Natural killer cell (primary cell): ENCODE data around the gene FGGY. TPM values are rescaled to one million over a fixed set of nuclear protein-coding genes. Genes with fewer than 3 reads are reported as not detected.
"Not testable (repeated sequence)": the region's sequence is repeated elsewhere in the genome, so short reads cannot be mapped to it uniquely, and the experiment has no call there.

ENCODE experiments used
- ATAC-seq, 3 donors: fragments of 150-1000 bp in 2 of 3; fragments of 200-7000 bp in 1 of 3; cut with Tn5 transposase; 1 replicate in 1 of 3; 2 replicates in 2 of 3; pipeline ENCODE4 v1.10.0; 2021; ENCODE audit warnings: mild to moderate bottlenecking in 2 of 3, moderate library complexity in 2 of 3
- DNase-seq, 2 donors: peaks; one replicate each; pipeline versions ENCODE4 v3.0.0 to v3.0.0-alpha.2; 2013 to 2021; ENCODE audit warnings: mixed read lengths in 1 of 2
- H3K27ac ChIP-seq: one replicate; pipeline ENCODE4 v1.5.1; 2013; ENCODE audit warnings: mild to moderate bottlenecking, low read length
- H3K27me3 ChIP-seq: one replicate; pipeline ENCODE4 v1.6.1; 2013; ENCODE audit warnings: low read length; ENCODE audit not compliant: control insufficient read depth, insufficient read depth
- H3K36me3 ChIP-seq: one replicate; pipeline ENCODE4 v1.6.1; 2013; ENCODE audit warnings: low read length; ENCODE audit not compliant: control insufficient read depth, insufficient read depth
- H3K4me1 ChIP-seq: one replicate; pipeline ENCODE4 v1.6.1; 2013; ENCODE audit warnings: low read length; ENCODE audit not compliant: control insufficient read depth, insufficient read depth
- H3K4me3 ChIP-seq: one replicate; pipeline ENCODE4 v1.5.1; 2013; ENCODE audit warnings: low read length
- H3K9me3 ChIP-seq: one replicate; pipeline ENCODE4 v1.6.1; 2013; ENCODE audit warnings: low read length; ENCODE audit not compliant: control insufficient read depth, insufficient read depth
- H3K27ac Mint-ChIP-seq, 2 donors: one replicate each; pipeline ENCODE4 v1.8.0; 2022; ENCODE audit warnings: mild to moderate bottlenecking in 2 of 2, mixed read lengths in 2 of 2, moderate library complexity in 1 of 2
- H3K27me3 Mint-ChIP-seq, 2 donors: one replicate each; pipeline ENCODE4 v1.8.0; 2022; ENCODE audit warnings: low read depth in 2 of 2, mixed read lengths in 2 of 2
- H3K36me3 Mint-ChIP-seq: one replicate; pipeline ENCODE4 v1.8.0; 2022; ENCODE audit warnings: mixed read lengths
- H3K4me1 Mint-ChIP-seq, 2 donors: one replicate each; pipeline ENCODE4 v1.8.0; 2022; ENCODE audit warnings: mixed read lengths in 2 of 2
- H3K4me3 Mint-ChIP-seq: one replicate; pipeline ENCODE4 v1.8.0; 2022; ENCODE audit warnings: mild to moderate bottlenecking, moderate library complexity, mixed read lengths
- H3K9me3 Mint-ChIP-seq, 2 donors: one replicate each; pipeline ENCODE4 v1.8.0; 2022; ENCODE audit warnings: mixed read lengths in 2 of 2
- CTCF ChIP-seq: fragments of 200-600 bp; IDR thresholded peaks from one replicate; pipeline ENCODE4 v1.8.0; 2022; ENCODE audit warnings: antibody characterized with exemption
- WGBS: methylation state at CpG from one replicate; pipeline ENCODE4 v1.1.7; 2013; ENCODE audit warnings: missing lambda C conversion rate; ENCODE audit not compliant: insufficient coverage; 5-methylcytosine and 5-hydroxymethylcytosine counted together
- intact Hi-C: fragments of 100-400 bp; cut with micrococcal nuclease; formaldehyde crosslinking; loops from one replicate; pipeline ENCODE4 v1.14.2; 2022
- total RNA-seq, 4 donors: library from RNA; stranded (reverse); fragments of 120-200 nt in 1 of 4; gene quantifications; one replicate each; pipeline versions ENCODE4 v1.2.3 to v1.2.4, GENCODE V29; 2013 to 2022

The FGGY gene
- total RNA-seq, 3 donors from 2014 or later (not counting 1 experiment from before 2014, with no cell fraction given) = 21.8 to 31.5 (median 21.8) TPM

DNA sequence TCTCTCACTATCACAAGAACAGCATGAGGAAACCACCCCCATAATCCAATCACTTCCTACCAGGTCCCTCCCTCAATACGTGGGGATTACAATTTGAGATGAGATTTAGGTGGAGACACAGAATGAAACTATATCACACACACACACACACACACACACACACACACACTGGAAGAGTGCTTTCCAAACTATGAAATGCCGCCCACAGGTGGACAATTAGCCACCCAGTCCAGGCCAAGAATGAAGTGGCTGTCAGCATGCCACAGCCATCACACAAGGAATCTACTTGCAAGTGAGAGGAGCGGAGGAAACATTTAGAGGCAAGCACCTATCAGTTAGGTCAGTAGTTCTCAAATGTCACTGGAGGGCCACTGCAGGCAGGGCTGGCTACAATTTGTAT lies 412.4 kb downstream of the FGGY start:
- no peak for TF ChIP-seq CTCF
- WGBS = 100% methylated on average over 2 of the region's 3 CpGs
- Histone ChIP-seq H3K36me3 (no peaks in the 10 kb centered on the region), H3K9me3 (no peaks in the 10 kb centered on the region), H3K27ac (no peak overlapping the region), H3K27me3 (no peaks in the 10 kb centered on the region), H3K4me1 (no peaks in the 10 kb centered on the region), H3K4me3 (no peak overlapping the region)
- no peak overlapping the region for H3K27ac Mint-ChIP-seq
- no peaks in the 10 kb centered on the region for H3K27me3 Mint-ChIP-seq
- intact Hi-C loops = no loop called here
- no peak overlapping the region for H3K4me3 Mint-ChIP-seq
- no peaks in the 10 kb centered on the region for H3K9me3 Mint-ChIP-seq
- DNase-seq (no peak), ATAC-seq (no peak)
- no peaks in the 10 kb centered on the region for H3K4me1 Mint-ChIP-seq
- H3K36me3 Mint-ChIP-seq = no peaks in the 10 kb centered on the region

DNA sequence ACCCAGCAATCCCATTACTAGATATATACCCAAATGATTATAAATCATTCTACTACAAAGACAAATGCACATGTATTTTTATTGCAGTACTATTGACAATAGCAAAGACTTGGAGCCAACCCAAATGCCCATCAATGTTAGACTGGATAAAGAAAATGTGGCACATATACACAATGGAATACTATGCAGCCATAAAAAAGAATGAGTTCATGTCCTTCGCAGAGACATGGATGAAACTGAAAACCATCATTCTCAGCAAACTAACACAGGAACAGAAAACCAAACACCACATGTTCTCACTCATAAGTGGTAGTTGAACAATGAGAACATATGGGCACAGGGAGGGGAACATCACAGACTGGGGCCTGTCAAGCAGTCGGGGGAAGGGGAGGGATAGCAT lies 414.0 kb downstream of the FGGY start:
- H3K9me3 ChIP-seq, H3K36me3 ChIP-seq, intact Hi-C loops, H3K4me1 ChIP-seq, H3K27me3 Mint-ChIP-seq, H3K27me3 ChIP-seq, H3K27ac Mint-ChIP-seq, H3K27ac ChIP-seq, H3K9me3 Mint-ChIP-seq, DNase-seq, H3K4me3 ChIP-seq, H3K4me3 Mint-ChIP-seq, H3K4me1 Mint-ChIP-seq, H3K36me3 Mint-ChIP-seq, ATAC-seq: not testable (repeated sequence)
- no CpG with 5 or more reads among the region's 2 CpGs for whole genome bisulfite sequencing

DNA sequence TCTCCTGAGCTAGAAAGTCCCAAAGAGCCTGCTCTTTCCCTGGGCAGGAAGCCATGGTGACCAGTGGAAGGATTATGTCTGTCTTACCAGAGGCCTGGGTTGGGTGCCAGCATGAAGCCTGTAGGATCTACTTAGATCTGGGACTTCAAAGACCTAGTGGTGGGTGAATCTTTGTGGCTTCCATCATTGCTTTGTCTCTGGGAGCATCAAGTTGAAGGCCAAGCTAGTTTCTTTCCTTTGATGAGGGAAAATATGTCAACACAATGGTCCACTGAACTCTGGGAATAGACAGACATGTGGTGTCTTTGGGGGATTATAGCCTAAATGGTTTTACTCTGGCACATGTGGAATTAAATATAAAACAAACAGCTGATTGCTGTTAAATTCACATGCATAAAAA lies 417.3 kb downstream of the FGGY start:
- H3K27me3 ChIP-seq = no peaks in the 10 kb centered on the region
- no peaks in the 10 kb centered on the region for H3K4me1 ChIP-seq
- DNase-seq (no peak), ATAC-seq (no peak)
- no peaks in the 10 kb centered on the region for H3K9me3 ChIP-seq
- no peak overlapping the region for H3K27ac Mint-ChIP-seq
- H3K27me3 Mint-ChIP-seq = no peaks in the 10 kb centered on the region
- no peaks in the 10 kb centered on the region for H3K9me3 Mint-ChIP-seq
- no peak overlapping the region for H3K4me3 ChIP-seq
- H3K36me3 Mint-ChIP-seq = no peaks in the 10 kb centered on the region
- no peak overlapping the region for H3K4me3 Mint-ChIP-seq
- intact Hi-C loops = no loop called here
- H3K27ac ChIP-seq = no peak overlapping the region
- H3K4me1 Mint-ChIP-seq = no peaks in the 10 kb centered on the region
- H3K36me3 ChIP-seq = no peaks in the 10 kb centered on the region
- TF ChIP-seq CTCF = no peak

DNA sequence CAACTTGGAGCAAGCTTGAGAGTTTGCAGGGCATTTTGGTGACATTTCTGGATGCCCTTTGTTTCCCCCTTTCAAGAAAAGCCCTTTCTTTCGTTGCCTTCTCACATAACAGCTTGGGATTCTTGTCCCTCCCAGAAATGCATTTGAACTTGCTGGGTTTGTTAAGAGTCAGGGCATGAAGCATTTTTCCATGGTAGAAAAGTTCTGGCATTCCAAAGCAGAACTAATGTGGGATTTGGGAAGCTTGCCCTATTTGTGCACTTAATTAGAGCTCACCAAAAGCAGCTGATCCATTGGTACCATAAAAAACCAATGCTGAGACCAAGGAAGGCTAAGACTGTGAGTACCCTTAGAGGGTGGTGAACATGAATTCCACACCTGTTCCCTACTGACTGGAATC lies 418.1 kb downstream of the FGGY start:
- DNase-seq (no peak), ATAC-seq (no peak)
- Histone ChIP-seq H3K27ac (no peak overlapping the region), H3K27me3 (no peaks in the 10 kb centered on the region), H3K4me3 (no peak overlapping the region), H3K36me3 (no peaks in the 10 kb centered on the region), H3K4me1 (no peaks in the 10 kb centered on the region), H3K9me3 (no peaks in the 10 kb centered on the region)
- Mint-ChIP-seq H3K27me3 (no peaks in the 10 kb centered on the region), H3K9me3 (no peaks in the 10 kb centered on the region), H3K4me1 (no peaks in the 10 kb centered on the region), H3K36me3 (no peaks in the 10 kb centered on the region), H3K4me3 (no peak overlapping the region), H3K27ac (no peak overlapping the region)
- intact Hi-C loops = no loop called here
- 92% methylated on average over 1 of the region's 1 CpG for WGBS
- TF ChIP-seq CTCF = no peak
